Liver (tissue), 9 donors: ENCODE measurements around the gene PRSS1. TPM values are rescaled to one million over a fixed set of nuclear protein-coding genes. Genes with fewer than 3 reads are reported as not detected.
"Not testable (repeated sequence)": the region's sequence is repeated elsewhere in the genome, so short reads cannot be mapped to it uniquely, and the experiment has no call there.

Source experiments
- DNase-seq: peaks from one replicate; pipeline ENCODE4 v3.0.0-alpha.2; 2017; ENCODE audit warnings: low spot score
- H3K27ac ChIP-seq, 2 donors: one replicate each; pipeline ENCODE4 v1.7.0; 2013; ENCODE audit warnings: inconsistent platforms in 2 of 2, low read length in 2 of 2, control low read depth in 1 of 2, low read depth in 1 of 2, mild to moderate bottlenecking in 1 of 2
- H3K27me3 ChIP-seq, 4 donors: one replicate each; pipeline versions ENCODE4 v1.6.1 to v1.7.0; 2013; ENCODE audit warnings: low read length in 3 of 4, inconsistent platforms in 1 of 4, mild to moderate bottlenecking in 1 of 4, moderate library complexity in 1 of 4; ENCODE audit not compliant: control insufficient read depth in 4 of 4, insufficient read depth in 4 of 4
- H3K36me3 ChIP-seq, 4 donors: one replicate each; pipeline versions ENCODE4 v1.6.1 to v1.7.0; 2013; ENCODE audit warnings: low read length in 3 of 4, mild to moderate bottlenecking in 3 of 4, low read depth in 1 of 4, moderate library complexity in 1 of 4; ENCODE audit not compliant: control insufficient read depth in 4 of 4, insufficient read depth in 3 of 4
- H3K4me1 ChIP-seq, 4 donors: one replicate each; pipeline versions ENCODE4 v1.6.1 to v1.7.0; 2013; ENCODE audit warnings: low read length in 3 of 4, mild to moderate bottlenecking in 3 of 4, moderate library complexity in 1 of 4; ENCODE audit not compliant: control insufficient read depth in 4 of 4, insufficient read depth in 4 of 4
- H3K4me3 ChIP-seq, 3 donors: one replicate each; pipeline versions ENCODE4 v1.6.1 to v1.7.0; 2013; ENCODE audit warnings: low read length in 3 of 3, control low read depth in 1 of 3, low read depth in 1 of 3, mild to moderate bottlenecking in 1 of 3
- H3K9ac ChIP-seq, 2 donors: one replicate each; pipeline ENCODE4 v1.7.0; 2013; ENCODE audit warnings: low read length in 2 of 2, mild to moderate bottlenecking in 2 of 2, moderate library complexity in 2 of 2, control low read depth in 1 of 2, low read depth in 1 of 2
- H3K9me3 ChIP-seq, 4 donors: one replicate each; pipeline versions ENCODE4 v1.6.1 to v1.7.0; 2013; ENCODE audit warnings: low read length in 3 of 4; ENCODE audit not compliant: control insufficient read depth in 4 of 4
- EGR1 ChIP-seq, 2 donors: IDR thresholded peaks; 2 replicates each; pipeline ENCODE4 v1.6.1; 2016 to 2018; ENCODE audit warnings: antibody characterized with exemption in 2 of 2, low read depth in 2 of 2
- FOXA2 ChIP-seq: IDR thresholded peaks from 2 replicates; pipeline ENCODE4 v1.6.1; 2016; ENCODE audit warnings: antibody characterized with exemption
- NR2F2 ChIP-seq: IDR thresholded peaks from 2 replicates; pipeline ENCODE4 v1.6.1; 2016; ENCODE audit warnings: antibody characterized with exemption
- REST ChIP-seq: IDR thresholded peaks from 2 replicates; pipeline ENCODE4 v1.6.1; 2016; ENCODE audit warnings: antibody characterized with exemption, mild to moderate bottlenecking
- RXRA ChIP-seq, 2 donors: IDR thresholded peaks; 2 replicates each; pipeline ENCODE4 v1.6.1; 2017 to 2018; ENCODE audit warnings: antibody characterized with exemption in 2 of 2, mild to moderate bottlenecking in 1 of 2
- YY1 ChIP-seq: IDR thresholded peaks from 2 replicates; pipeline ENCODE4 v1.6.1; 2016; ENCODE audit warnings: antibody characterized with exemption, mild to moderate bottlenecking
- WGBS: extraction: QIAGEN DNeasy Blood & Tissue Kit; methylation state at CpG from one replicate; pipeline ENCODE4 v1.1.7; 2013; 5-methylcytosine and 5-hydroxymethylcytosine counted together
- polyA plus RNA-seq, 2 donors: library from polyadenylated mRNA; stranded (reverse) in 1 of 2; unstranded in 1 of 2; fragments of 200-250 nt in 1 of 2; fragments of >200 nt in 1 of 2; fragmentation: Nextera tagmentation in 1 of 2; extraction: Ambion mirVana in 1 of 2; gene quantifications; one replicate each; pipeline versions ENCODE4 v1.2.1 to v1.2.3, GENCODE V29; 2013 to 2015
- total RNA-seq, 2 donors: library from RNA; depleted of rRNA; stranded (reverse); fragments of >200 nt; gene quantifications; one replicate each; pipeline ENCODE4 v1.2.3, GENCODE V29; 2014
- TF ChIP-seq, protein P1 (sequence below): IDR thresholded peaks from 2 replicates; pipeline ENCODE4 v1.6.1; 2016; ENCODE audit warnings: antibody characterized with exemption
- TF ChIP-seq, protein P2 (sequence below): IDR thresholded peaks from 2 replicates; pipeline ENCODE4 v1.6.1; 2016; ENCODE audit warnings: antibody characterized with exemption
- donor health status: healthy.
- donor health status: healthy.
- donor health status: healthy.
- donor health status: healthy.
- donor health status: healthy.

PRSS1 gene
- total and polyA plus RNA-seq, 4 donors = not detected

- no peaks in the 10 kb centered on the region for H3K36me3 ChIP-seq
- no peak overlapping the region for H3K27ac ChIP-seq
- H3K4me3 ChIP-seq = no peak overlapping the region
- TF ChIP-seq YY1 (no peak), NR2F2 (no peak), EGR1 (IDR thresholded peaks at IDR 0.05; ENCODE audit: low read depth in 2 of 2) (no peak), RXRA (IDR thresholded peaks at IDR 0.05) (no peak), REST (no peak)
- TF ChIP-seq, protein P1, sequence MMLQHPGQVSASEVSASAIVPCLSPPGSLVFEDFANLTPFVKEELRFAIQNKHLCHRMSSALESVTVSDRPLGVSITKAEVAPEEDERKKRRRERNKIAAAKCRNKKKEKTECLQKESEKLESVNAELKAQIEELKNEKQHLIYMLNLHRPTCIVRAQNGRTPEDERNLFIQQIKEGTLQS = no peak
- WGBS = 62% methylated on average over 1 of the region's 1 CpG
- H3K9ac ChIP-seq = no peak overlapping the region
- no peaks in the 10 kb centered on the region for H3K27me3 ChIP-seq
- no peaks in the 10 kb centered on the region for H3K9me3 ChIP-seq
- H3K4me1 ChIP-seq = no peaks in the 10 kb centered on the region
- no peak for DNase-seq
These were observed 18.6 kb downstream of the PRSS1 start for GRCh38 chr7:142767861-142768260.

- H3K36me3 ChIP-seq, H3K4me1 ChIP-seq, H3K4me3 ChIP-seq, DNase-seq, H3K9ac ChIP-seq, H3K9me3 ChIP-seq, H3K27me3 ChIP-seq, H3K27ac ChIP-seq: not testable (repeated sequence)
- WGBS = 65% methylated on average over 3 of the region's 3 CpGs
These were observed 19.6 kb downstream of the PRSS1 start for GRCh38 chr7:142768885-142769284.

DNA sequence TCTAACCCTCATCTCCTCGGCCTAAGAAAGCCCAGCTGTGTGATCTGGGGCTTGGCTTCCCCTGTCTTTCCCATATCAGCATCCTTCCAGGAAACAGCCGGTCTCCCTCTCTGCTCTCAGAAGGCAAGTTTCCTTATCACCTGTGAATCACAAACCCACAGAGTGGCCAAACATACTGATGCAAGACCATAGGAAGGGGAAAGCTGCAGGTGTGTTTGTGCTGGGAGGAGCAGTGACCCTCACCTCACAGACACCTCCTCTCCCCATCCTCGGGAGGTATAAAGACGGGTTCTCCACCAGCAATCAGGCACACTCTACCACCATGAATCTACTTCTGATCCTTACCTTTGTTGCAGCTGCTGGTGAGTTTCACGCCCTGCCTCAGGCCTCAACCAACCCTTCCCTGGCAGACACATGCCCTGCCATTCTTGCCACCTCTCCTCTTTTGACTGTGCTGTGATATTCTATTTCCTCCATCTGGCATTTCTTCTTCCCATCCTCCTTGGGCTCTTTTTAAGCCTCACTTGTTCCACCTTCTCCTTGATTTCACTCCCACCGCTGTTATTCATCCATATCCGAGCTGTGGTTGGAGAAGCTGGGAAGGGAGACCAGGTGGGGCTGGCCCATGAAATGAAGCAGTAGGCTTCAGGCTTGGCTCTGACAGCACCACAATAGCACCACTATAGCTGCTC is 21.5 kb downstream of the PRSS1 start, which contains the start of gene PRSS2:
PRSS2 (plus strand) TSS at position 310 of the 692 bp plus-strand sequence; CDS start at position 323, 13 bp downstream.
- Histone ChIP-seq H3K9me3 (no peaks in the 10 kb centered on the region), H3K27ac (no peak within 1 kb of the TSS), H3K36me3 (no peaks in the 10 kb centered on the region), H3K27me3 (no peaks in the 10 kb centered on the region), H3K9ac (no peak within 1 kb of the TSS), H3K4me3 (no peak within 1 kb of the TSS), H3K4me1 (no peaks in the 10 kb centered on the region)
- WGBS = 48% methylated on average over 7 of the region's 7 CpGs
- TF ChIP-seq, protein P2, sequence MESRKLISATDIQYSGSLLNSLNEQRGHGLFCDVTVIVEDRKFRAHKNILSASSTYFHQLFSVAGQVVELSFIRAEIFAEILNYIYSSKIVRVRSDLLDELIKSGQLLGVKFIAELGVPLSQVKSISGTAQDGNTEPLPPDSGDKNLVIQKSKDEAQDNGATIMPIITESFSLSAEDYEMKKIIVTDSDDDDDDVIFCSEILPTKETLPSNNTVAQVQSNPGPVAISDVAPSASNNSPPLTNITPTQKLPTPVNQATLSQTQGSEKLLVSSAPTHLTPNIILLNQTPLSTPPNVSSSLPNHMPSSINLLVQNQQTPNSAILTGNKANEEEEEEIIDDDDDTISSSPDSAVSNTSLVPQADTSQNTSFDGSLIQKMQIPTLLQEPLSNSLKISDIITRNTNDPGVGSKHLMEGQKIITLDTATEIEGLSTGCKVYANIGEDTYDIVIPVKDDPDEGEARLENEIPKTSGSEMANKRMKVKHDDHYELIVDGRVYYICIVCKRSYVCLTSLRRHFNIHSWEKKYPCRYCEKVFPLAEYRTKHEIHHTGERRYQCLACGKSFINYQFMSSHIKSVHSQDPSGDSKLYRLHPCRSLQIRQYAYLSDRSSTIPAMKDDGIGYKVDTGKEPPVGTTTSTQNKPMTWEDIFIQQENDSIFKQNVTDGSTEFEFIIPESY = no peak
- no peak for TF ChIP-seq FOXA2
- TF ChIP-seq YY1 = no peak
- no peak for DNase-seq
